ENCODE results near the gene GRIN2A. TPM values are rescaled to one million over a fixed set of nuclear protein-coding genes. Genes with fewer than 3 reads are reported as not detected.

The GRIN2A gene
- total and polyA plus RNA-seq, 2 experiments from 2014 or later = not detected

DNA sequence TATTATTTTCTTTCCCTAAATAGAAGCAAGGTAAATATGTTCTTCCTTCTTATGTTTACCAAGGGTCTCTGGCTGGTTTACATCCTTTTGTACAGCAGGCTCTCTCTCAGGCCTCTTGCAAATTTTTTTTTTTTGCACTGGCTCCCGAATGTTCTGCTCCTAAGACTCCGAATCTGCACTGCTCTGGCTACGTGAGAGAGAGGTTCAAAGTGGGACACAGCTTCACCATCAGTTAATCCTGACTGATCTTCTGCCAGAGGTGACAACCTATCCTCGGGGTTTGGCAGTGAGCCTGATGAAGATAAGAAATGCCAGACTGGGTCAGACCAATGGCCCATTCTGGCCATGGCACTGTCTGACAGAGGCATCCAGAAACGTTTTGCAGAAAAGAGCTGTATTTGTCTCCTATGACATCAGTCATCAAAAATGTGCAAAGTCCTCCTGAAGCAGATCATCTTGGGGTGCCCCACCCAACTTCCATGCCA is 136.9 kb downstream of the GRIN2A start:
- Histone ChIP-seq H3K4me2 (ENCODE audit: unreplicated experiment) (no peak overlapping the region), H3K9me3 (ENCODE audit: low read depth) (no peaks in the 10 kb centered on the region), H3K4me3 (no peak overlapping the region), H4K20me1 (ENCODE audit: insufficient read depth) (no peaks in the 10 kb centered on the region), H2AFZ (no peak overlapping the region), H3K36me3 (ENCODE audit: low read depth) (no peaks in the 10 kb centered on the region), H3K9ac (no peak overlapping the region), H3K27me3 (replicated peaks; ENCODE audit: insufficient read depth) (no peaks in the 10 kb centered on the region), H3K9me2 (ENCODE audit: insufficient read depth) (no peaks in the 10 kb centered on the region), H3K79me2 (ENCODE audit: insufficient read depth) (no peaks in the 10 kb centered on the region), H3K27ac (no peak overlapping the region), H3F3A (ENCODE audit: insufficient read depth) (no peaks in the 10 kb centered on the region), H3K4me1 (ENCODE audit: insufficient read depth) (no peaks in the 10 kb centered on the region)
- TF ChIP-seq EZH2 (IDR thresholded peaks at IDR 0.05; ENCODE audit: insufficient read depth, poor library complexity, severe bottlenecking) = no peak
- no peak for TF ChIP-seq EZH2phosphoT487 (IDR thresholded peaks at IDR 0.05; ENCODE audit: insufficient read depth, low read depth)
- 6 to 8% methylated on average over 5 of the region's 5 CpGs for WGBS, 2 experiments (ENCODE audit: low coverage in 1 of 2, low lambda C conversion rate in 2 of 2, missing lambda C conversion rate in 2 of 2)
- in situ Hi-C loops (cut with MboI) = no loop called here
- DNase-seq = no peak

DNA sequence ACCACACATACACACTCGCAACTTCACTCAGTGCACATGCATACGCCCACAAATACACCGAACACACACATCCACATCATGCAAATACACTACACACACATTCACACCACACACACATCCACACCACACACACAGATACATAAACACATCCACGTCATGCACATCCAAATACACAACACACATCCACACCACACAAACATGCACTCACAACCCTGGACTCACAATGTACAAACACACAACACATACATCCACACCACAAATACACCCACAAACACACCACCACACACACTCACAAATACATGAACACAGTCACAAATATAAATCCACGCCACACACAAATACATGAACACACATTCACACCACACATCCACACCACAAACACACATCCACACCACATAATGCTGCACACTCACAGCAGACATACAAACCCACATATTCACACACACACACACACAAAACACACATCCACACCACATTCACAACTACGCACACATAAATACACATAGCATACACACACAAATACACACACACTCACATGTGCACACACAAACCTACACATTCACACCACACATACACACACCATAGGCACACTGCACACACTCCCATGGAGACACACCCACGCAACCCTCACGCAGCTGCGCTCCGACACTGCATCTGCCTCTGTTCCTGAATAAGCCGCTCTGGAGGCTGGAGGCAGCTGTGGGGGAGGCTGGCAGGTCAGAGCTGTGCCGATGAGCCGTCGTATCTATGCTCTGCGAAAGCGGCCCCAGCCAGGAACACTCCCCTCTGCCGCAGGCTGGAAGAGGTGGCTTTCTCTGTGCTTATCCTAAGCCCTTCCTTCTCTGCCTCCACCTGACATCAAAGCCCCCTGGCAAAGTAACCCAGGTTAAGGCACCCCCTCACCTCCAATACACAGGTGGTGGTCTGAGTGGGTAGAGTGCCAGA is 141.8 kb downstream of the GRIN2A start:
- DNase-seq = no peak
- no peak overlapping the region for H3K4me2 ChIP-seq (ENCODE audit: unreplicated experiment)

DNA sequence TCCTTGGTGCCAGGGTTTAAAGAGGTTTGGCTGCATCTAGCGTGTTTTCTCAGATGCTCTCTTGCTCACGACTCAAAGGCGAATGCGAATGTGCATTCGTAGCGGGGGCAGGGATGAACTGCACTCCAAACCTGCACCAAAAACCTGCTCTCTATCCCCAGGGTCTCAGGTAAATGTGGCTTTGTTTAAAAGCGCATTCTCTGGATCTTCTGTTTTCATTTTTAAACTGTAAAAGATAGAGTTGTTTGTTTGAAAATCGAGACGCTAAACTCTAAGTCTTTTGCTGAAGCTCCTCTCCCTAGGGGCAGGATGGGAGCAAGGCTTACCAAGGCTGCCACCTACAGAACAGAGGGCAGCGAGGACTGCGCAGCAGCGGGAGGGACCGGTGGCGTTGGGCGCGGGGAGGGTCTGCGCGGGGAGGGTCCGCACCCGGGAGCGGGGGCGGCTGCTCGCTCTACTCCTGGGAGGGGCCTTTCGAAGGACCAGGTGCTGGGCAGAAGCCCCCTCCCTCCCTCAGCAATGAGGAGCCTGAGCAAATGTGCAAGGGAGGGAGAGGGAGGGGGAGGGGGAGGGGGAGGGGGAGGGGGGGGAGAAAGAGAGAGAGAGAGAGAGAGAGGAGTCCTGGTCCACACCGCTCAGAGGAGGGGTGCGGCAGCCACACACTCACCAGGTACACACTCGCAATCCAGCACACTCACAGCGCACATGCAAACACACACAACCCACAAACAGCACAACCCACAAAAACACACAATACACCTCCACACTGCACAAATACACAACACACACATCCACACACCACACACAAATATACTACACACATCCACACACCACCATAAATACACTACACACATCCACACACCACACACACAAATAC is 142.8 kb downstream of the GRIN2A start:
- H3K4me3 ChIP-seq = no peak overlapping the region
- TF ChIP-seq EZH2 (IDR thresholded peaks at IDR 0.05; ENCODE audit: insufficient read depth, poor library complexity, severe bottlenecking) (no peak), EZH2phosphoT487 (IDR thresholded peaks at IDR 0.05; ENCODE audit: insufficient read depth, low read depth) (no peak)

More for the DNA sequence above, 141.8 kb downstream of the GRIN2A start:
- 44 to 45% methylated on average over 17 of the region's 17 CpGs for WGBS, 2 experiments (ENCODE audit: low coverage in 1 of 2, low lambda C conversion rate in 2 of 2, missing lambda C conversion rate in 2 of 2)
- Histone ChIP-seq H2AFZ (no peak overlapping the region), H3K4me1 (ENCODE audit: insufficient read depth) (no peaks in the 10 kb centered on the region), H4K20me1 (ENCODE audit: insufficient read depth) (no peaks in the 10 kb centered on the region), H3K27me3 (replicated peaks; ENCODE audit: insufficient read depth) (no peaks in the 10 kb centered on the region), H3K79me2 (ENCODE audit: insufficient read depth) (no peaks in the 10 kb centered on the region), H3K36me3 (ENCODE audit: low read depth) (no peaks in the 10 kb centered on the region), H3K9me2 (ENCODE audit: insufficient read depth) (no peaks in the 10 kb centered on the region), H3K9me3 (ENCODE audit: low read depth) (no peaks in the 10 kb centered on the region), H3K27ac (no peak overlapping the region), H3K4me3 (no peak overlapping the region), H3K9ac (no peak overlapping the region), H3F3A (ENCODE audit: insufficient read depth) (no peaks in the 10 kb centered on the region)
- no peak for TF ChIP-seq EZH2 (IDR thresholded peaks at IDR 0.05; ENCODE audit: insufficient read depth, poor library complexity, severe bottlenecking)
- no peak for TF ChIP-seq EZH2phosphoT487 (IDR thresholded peaks at IDR 0.05; ENCODE audit: insufficient read depth, low read depth)
- in situ Hi-C loops (cut with MboI) = no loop called here

GRCh38 chr16:10037751-10038150 is 144.5 kb downstream of the GRIN2A start:
- Histone ChIP-seq H3F3A (ENCODE audit: insufficient read depth) (no peaks in the 10 kb centered on the region), H3K9me3 (ENCODE audit: low read depth) (no peaks in the 10 kb centered on the region), H3K9me2 (ENCODE audit: insufficient read depth) (no peaks in the 10 kb centered on the region), H3K27me3 (replicated peaks; ENCODE audit: insufficient read depth) (no peaks in the 10 kb centered on the region), H4K20me1 (ENCODE audit: insufficient read depth) (no peaks in the 10 kb centered on the region), H3K36me3 (ENCODE audit: low read depth) (no peaks in the 10 kb centered on the region), H2AFZ (no peak overlapping the region), H3K27ac (no peak overlapping the region), H3K79me2 (ENCODE audit: insufficient read depth) (no peaks in the 10 kb centered on the region), H3K4me3 (no peak overlapping the region), H3K4me1 (ENCODE audit: insufficient read depth) (no peaks in the 10 kb centered on the region), H3K4me2 (ENCODE audit: unreplicated experiment) (no peak overlapping the region), H3K9ac (no peak overlapping the region)
- in situ Hi-C loops (cut with MboI) = no loop called here
- WGBS, 2 experiments (ENCODE audit: low coverage in 1 of 2, low lambda C conversion rate in 2 of 2, missing lambda C conversion rate in 2 of 2) = 53 to 67% methylated on average over 4 of the region's 4 CpGs
- no peak for DNase-seq
- TF ChIP-seq EZH2phosphoT487 (IDR thresholded peaks at IDR 0.05; ENCODE audit: insufficient read depth, low read depth) (no peak), EZH2 (IDR thresholded peaks at IDR 0.05; ENCODE audit: insufficient read depth, poor library complexity, severe bottlenecking) (no peak)

More for the DNA sequence above, 142.8 kb downstream of the GRIN2A start:
- Histone ChIP-seq H2AFZ (no peak overlapping the region), H3K27me3 (replicated peaks; ENCODE audit: insufficient read depth) (no peaks in the 10 kb centered on the region), H3K9me2 (ENCODE audit: insufficient read depth) (no peaks in the 10 kb centered on the region), H4K20me1 (ENCODE audit: insufficient read depth) (no peaks in the 10 kb centered on the region), H3K9me3 (ENCODE audit: low read depth) (no peaks in the 10 kb centered on the region), H3K4me2 (ENCODE audit: unreplicated experiment) (no peak overlapping the region), H3K9ac (no peak overlapping the region), H3K36me3 (ENCODE audit: low read depth) (no peaks in the 10 kb centered on the region), H3K79me2 (ENCODE audit: insufficient read depth) (no peaks in the 10 kb centered on the region), H3F3A (ENCODE audit: insufficient read depth) (no peaks in the 10 kb centered on the region), H3K27ac (no peak overlapping the region), H3K4me1 (ENCODE audit: insufficient read depth) (no peaks in the 10 kb centered on the region)
- in situ Hi-C loops (cut with MboI) = no loop called here
- DNase-seq = no peak
- 11 to 18% methylated on average over 15 to 28 of the region's 28 CpGs for WGBS, 2 experiments (ENCODE audit: low coverage in 1 of 2, low lambda C conversion rate in 2 of 2, missing lambda C conversion rate in 2 of 2)

Measured in GM23248 (cell line).